GM18517 (cell line): Measurements from ENCODE around the gene HK2.
"Not testable (repeated sequence)": the region's sequence is repeated elsewhere in the genome, so short reads cannot be mapped to it uniquely, and the experiment has no call there.

Experiments used
- ATAC-seq: cut with Tn5 transposase; IDR thresholded peaks from one replicate; pipeline ENCODE4 v1.9.1; 2021; ENCODE audit warnings: mild to moderate bottlenecking, moderate library complexity; ENCODE audit not compliant: unreplicated experiment

The HK2 gene

DNA sequence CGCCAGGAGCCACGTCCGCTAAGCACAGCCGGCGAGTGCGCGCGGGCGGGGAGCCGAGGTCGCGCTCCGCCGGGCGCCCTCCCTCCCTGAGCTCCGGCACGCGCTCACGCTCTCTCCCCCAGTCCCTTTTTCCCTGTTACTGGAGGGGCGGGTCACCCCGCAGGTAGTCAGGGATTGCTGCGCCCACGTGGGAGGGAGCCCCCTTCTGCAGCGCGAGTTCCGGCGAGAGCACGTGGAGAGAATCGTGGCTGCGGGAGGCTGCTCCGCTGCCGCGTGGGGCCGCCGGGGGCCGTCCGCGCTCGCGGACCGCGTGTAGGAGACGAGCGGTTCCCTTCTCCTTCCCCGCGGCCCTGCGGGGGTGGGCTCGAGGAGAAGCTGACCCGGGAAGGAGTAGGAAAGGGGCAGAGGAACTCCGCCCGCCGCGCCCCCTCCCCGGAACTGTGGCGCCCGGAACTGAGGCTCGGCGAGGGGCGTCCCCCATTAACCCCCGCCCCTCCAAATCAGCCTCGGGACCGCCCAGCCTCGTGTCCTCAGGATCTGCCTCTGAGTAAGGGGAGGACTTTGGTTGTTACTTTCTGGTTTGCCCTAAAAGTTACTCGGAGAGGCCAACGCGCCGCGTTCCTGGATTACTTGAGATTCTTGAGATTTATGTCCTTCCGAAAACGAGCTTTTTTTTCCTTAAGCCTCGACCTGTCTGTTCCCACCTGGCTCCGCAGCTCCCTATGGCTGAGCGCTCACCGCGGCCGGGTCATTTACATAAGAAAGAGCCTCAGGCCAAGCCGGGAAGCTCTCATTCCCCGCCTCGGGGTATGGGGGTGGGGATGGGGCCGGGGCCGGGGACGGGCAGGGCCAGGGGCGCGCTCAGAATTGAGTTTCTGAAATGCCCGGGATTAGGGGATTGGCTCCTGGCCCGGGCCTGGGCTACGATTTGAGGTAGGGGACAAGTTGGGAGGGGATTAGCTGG, 1.1 kb downstream of the HK2 start:
- ATAC-seq = peak; percentile 47

DNA sequence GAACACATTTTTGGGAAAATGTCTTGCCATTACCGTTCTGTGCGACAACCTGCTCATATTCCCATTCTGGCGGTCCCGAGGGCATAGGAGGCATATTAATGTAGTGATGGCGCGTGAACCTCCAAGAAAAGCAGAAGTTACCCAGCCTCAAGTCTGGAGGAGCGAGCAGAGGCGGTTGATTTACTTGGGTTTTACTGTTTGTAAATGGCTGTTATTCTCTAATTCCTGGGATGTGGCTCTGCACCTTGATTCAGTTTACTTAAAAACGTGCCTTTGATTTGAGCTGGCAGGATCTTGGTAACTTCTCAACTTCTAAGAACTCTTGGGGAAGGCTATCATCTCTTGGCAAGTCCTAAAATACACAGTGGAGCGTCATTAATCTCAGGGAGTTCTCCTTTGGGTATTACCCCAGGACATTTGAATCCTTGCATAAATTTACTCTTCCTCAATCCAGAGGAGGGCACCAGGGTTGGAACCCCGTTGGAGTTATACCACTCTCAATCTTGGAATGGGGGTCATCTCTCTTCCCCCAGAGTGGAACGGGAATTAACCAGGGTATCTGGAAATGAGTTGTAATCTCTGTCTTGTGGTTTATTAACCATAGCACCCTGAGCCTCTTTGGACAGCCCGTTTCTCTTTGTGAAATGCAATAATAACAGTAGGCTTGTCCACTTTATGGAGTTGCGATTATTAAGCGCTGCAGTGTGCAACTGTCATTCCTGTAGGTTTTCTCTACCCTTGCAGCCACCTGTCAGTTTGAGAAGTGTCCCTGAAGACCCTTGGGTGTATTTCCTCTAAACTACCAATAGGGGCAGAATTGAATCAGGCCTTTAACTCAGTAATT, 2.1 kb downstream of the HK2 start:
- ATAC-seq = peak; percentile 38

DNA sequence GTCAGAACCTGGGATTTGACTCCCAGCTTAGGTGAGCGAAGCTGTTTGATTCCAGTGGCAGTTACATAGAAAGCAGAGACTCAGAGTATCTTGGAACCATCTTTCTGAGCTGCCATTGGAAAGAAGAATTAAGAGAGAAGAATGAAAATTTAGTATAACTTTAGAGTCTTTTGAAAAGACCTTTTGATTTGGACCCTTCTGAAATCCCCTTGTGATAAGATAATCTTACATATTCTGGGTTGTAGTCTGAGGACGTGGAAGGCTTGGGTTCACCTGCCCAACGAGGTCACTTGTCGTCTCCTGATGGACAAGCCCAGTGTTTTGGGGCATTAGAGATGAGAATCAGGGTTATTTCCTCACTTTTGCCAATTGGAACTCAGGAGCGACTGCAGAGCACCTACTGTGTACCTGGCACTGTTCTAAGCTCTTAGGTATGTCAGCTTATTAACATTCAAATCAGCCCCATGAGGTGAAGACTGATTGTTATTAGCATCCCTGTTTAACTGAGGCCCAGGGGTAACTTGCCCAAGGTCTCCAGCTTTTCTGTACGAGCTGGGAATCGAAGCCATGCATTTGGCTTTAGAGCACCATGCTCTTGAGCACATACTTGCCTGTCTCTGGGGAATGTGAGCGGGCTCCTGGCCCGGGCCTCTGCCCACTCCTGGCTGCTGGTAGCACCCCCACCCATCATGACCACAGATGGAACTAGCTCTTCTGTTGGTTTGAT, 2.9 kb downstream of the HK2 start:
- ATAC-seq = no peak

DNA sequence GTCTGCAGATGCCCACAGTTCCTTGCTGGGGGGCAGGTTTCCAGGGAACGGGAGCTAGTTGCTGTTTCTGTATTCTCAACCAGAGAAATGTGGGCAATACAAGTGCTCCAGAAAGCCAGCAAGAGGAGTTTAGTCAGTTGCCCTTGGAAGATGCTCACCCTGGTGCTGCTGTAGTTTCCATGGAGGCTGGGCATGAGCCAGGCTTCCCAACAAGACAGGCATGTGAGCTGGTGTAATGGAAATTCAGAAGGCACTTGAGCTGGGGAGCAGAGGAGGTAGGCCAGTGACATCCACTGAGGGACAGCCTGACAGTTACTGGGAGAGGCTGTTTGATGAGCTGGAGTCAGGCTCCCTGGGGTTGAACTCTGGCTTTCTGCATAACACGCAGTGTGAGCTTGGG, 7.7 kb downstream of the HK2 start:
- ATAC-seq = no peak

DNA sequence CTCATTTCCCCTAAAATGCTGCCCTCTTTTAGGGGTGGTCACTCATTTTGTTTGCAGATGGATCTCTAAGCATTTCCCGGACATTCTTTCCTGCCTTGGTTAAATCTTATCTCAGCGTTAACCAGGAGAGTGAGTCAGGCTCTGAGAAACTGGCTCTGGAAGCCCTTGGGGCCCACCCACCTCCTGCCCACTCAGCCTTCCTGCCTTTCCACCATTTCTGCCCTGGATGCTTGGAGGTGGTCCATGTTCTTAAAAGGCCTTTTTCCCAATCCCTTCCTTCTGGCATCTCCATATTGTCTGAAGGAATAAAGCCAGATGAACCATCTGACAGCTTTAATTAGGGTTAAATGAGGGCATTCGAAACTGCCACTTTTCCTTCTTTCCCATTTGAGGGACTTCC, 9.5 kb downstream of the HK2 start:
- no peak for ATAC-seq

DNA sequence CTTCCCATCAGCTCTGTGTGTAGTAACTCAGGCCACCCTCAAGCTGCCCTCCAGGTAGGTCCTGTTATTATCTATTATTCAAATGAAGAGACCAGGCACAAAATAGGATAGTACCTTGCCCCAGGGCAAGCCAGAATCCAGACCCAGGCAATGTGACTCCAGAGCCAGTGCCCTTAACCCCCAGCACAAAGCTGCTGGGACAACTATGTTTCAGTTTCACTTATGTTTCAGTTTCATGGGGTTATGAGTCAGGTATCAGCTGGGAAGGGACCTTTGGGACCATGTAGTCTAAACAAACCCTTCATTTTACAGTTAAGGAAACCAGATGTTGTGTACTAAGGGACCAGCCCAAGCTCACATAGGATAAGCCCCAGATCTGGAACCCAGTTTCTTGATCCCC, 10.0 kb downstream of the HK2 start:
- ATAC-seq = peak; percentile 98

DNA sequence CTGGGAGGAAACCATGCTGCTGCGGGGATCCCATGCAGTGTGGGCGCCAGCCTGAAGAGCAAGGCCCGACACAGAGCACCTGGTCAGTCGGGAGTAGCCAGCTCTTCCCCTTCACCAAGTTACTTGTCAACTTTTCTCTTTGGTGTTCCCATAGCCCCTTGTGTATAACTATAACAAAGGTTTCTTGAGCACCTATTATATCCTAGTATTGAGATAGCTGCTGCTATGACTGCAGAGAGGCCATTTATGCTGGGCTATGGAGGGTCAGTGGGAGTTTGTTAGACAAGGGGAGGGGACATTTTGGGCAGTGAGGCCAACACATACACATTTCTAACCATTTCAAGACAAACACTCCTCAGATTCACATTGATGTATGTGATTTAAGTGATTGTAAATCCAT, 10.8 kb downstream of the HK2 start:
- no peak for ATAC-seq

DNA sequence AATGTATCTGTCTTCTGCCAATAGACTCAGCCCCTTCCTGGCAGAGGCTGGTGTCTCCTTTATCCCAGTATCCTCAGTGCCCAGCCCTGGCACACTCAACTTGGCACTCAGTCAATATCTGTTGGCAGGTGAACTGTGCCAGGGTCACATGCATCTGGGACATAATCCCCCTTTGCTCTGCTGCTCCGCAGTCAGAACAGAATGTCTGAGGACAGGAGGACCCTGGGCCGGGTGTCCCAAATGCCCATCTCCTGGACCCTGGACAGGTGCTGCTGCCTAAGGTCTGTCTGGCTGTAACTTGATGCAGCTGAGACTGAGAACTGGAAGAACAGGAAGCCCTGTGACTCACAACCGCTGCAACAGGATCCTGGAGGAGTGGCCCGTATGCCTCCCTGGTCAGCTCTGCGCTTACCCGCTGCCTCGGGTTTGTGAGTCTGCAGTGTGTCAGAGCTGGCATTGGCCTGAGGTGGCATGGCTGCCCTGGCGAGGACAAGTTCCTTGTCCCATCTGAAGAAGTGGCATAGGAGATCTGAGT, 11.4 kb downstream of the HK2 start:
- no peak for ATAC-seq

DNA sequence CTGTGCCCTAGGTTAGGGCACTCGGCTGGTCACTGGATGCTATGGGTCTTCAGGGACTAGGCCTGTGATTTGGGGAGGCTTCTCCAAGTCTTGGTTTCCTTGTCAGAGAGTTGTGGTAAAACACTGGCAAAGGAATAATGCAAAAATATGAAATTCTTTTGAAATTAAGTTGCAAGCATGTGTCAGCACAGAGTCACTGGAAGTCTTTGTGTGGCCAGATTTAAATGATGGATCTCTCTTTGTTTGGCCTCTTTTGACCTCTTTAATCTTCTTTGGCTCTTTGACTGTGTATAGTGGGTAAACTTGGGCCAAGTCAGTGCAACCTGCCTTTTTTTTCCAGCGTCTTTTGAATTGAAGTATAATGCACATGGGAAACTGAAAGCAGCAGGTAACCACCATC, 12.1 kb downstream of the HK2 start:
- no peak for ATAC-seq

DNA sequence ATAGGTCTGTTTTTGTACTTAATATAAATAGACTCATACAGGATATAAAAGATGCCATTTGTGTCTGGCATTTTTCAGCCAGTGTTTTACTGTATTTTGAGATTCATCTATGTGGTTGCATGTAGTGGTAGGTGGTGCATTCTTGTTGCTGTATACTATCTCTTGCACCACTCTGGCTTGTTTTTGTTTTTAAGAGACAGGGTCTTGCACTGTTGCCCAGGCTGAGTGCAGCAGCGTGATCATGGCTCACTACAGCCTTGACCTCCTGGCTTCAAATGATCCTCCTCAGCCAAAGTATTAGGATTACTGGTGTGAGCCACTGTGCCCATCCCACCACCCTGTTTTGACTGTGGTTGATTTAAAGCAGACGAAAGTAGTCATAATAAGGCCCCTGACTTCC, 12.6 kb downstream of the HK2 start:
- ATAC-seq = no peak

DNA sequence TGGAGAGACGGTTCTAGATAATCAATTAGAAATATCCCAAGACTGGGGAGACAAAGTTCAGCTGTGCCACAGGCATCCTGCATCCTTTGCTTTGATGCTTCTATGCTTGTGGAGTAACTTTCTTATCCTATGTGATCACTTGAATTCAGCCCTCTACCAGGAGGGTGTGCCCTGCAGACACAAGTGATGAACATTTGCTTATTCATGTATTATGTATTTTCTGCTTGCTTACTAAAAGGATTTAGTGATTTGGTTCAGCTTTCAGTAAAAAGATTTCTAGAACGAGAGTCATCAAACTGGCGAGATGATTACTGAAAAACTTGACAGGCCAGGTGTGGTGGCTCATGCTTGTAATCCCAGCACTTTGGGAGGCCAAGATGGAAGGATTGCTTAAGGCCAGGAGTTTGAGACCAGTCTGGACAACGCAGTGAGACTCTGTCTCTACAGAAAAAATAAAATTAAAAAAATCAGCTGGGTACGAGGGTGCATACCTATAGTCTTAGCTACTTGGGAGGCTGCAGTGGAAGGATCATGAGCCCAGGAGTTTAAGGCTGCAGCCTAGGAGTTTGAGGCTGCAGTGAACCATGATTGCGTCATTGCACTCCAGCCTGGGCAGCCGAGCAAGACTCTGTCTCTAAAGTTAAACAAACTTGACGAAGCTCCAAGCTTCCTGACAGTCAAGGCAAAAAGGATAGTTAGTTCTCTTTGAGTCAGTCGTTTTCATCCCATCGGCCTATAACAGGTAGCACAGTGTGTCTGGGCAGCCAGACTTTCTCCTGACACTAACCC, 13.3 kb downstream of the HK2 start:
- ATAC-seq = no peak

DNA sequence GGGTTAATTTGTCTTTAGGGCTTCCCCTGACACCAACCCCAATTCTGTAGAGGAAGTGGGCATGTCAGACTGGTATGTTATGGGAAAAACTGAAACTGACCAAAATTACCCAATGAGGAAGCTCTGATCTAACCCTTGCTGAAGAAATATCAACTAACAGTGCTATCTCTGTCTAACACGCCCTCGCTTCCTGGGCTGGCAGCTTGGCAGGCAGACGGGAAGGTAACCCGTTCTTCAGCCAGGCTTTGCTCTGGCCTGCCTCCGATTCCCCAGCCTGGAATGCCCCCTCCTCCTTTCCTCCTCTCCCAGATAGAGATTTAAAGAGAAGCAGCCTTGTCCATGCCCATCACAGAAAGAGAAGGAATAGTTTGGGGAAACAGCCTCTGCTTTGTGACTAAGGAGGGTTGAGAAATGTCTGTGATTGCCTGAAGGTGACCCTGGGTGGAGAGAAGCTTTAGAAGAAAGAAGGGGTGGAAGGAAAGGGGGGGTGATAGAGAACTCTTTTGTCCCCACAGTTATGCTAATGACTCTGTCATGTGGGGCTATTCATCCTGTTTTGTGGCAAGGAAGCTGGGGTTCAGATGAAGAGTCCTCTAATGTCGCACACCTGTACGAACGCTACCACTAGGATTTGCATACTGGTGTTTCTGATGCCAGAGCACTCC, 15.4 kb downstream of the HK2 start:
- peak; percentile 87 for ATAC-seq

DNA sequence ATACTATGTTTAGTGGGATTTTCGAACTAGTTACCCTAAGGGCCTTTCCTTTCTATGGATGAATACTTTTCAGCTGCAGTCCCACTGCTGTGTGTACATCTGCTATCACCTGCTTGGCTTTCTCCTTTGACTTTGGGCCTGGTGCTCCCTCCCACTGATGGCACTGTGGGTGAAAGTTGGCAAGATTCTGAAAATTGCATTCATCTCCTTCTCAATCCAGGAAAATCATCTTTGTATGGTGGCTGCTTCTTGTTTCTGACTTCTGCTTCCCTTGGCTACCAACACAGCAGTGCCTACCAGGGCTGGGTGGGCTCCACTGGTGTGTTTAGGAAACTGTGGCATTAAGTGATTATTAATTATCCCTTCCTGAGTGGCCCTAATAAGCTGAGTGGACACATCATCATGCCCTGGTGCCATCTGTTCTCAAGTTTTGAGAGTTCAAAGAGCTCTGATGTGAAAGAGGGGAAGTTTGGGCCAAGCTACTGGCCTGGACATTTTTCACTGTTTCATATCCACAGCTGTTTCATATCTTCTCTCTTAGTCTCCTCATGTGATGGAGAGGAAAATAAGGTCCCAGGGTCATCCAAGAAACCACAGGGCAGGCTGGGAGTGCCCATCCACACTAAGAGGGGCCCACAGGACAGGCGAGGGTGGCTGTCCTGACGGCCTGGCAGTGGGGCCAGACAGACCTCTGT, 16.7 kb downstream of the HK2 start:
- ATAC-seq = no peak

DNA sequence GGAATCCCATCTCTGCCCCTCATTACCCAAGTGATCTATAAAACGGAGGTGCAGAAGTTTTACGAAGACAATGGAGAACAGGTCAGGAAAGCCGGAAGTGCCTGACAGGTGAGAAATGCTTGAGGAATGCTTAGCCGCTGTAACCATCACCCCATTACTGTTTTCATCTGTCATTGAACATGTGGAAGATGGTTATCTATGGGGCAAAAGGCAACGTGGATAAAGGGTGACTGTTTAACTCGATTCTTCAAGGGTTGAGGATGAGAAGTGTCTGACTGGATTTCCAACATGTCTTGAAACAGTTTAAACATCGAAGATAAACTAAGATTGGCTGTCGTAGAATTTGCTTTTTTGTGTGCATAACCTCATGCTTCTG, 17.3 kb downstream of the HK2 start:
- no peak for ATAC-seq

DNA sequence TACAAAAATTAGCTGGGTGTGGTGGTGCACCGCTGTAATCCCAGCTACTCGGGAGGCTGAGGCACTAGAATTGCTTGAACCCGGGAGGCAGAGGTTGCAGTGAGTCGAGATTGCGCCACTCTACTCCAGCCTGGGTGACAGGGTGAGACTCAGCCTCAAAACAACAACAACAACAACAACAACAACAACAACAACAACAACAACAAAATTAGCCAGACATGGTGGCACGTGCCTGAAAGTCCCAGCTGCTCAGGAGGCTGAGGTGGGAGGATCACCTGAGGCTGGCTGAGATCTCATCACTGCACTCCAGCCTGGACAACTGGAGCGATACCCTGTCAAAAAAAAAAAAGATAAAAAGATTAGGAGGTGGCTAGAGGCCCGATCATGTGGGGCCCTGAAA, 19.4 kb downstream of the HK2 start:
- not testable (repeated sequence) for ATAC-seq

DNA sequence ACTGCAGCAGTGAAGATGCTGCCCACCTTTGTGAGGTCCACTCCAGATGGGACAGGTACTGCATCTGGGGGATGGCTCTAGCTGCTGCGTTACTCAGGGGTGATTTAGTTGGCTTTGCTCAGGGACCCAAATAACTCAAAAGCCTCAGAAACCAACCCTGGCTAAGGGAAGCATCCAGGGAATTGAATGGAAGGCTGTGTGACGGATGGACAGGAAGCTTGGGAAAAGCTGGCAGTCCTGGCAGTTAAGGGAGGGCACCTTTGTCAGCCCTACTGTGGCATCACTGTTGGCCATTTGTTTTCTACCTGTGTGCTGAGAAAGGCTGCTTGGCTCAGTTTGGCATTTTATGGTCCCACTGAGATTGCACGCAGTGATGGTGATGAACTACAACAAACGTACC, 20.5 kb downstream of the HK2 start:
- no peak for ATAC-seq

DNA sequence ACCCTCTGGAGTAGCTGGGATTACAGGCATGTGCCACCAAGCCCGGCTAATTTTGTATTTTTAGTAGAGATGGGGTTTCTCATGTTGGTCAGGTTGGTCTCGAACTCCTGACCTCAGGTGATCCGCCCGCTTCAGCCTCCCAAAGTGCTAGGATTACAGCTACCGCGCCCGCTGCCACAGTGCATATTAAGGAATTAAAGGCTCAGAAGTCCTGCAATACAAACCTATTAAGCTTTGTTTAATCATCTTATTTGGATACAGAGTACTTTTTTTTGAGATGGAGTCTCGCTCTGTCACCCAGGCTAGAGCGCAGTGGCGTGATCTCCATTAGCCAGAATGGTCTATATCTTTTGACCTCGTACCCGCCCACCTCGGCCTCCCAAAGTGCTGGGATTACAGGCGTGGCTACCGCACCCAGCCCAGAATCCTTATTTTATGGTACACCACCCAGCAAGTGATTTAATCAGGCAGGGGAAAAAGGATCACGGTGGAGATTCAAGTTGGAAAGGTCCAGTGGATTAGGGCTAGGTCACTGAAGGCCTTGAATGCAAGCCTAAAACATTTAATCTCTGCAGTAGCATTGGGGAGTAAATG, 21.3 kb downstream of the HK2 start:
- not testable (repeated sequence) for ATAC-seq

DNA sequence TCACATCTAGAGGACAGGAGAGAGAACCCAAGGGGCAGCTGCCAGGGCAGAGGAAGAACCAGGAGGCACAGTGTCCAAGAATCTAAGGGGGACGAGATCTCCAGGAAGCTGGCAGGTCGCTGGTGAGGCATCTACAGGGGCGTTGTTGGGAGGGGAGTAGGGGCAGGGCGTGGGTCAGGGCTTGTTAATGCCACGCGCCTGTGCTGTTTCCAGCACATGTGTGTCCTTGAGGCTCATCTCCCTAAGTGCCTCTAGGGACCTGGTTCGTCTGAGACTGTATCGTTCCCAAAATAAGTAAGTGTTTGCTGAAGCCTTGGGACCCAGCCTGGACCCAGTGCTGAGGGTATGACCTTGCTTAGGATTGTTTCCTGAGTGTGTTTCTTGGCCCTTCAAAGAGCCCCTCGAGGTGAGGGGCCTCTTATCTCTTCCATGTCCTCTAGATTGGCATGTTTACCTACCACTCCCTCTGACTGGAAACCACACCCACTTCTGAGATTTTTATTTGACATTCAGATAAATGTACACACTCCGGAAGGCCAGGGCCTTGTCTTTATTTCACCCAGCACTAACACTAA, 22.2 kb downstream of the HK2 start:
- no peak for ATAC-seq
